GM23338 (cell line): ENCODE results near the gene MCM7. TPM values are rescaled to one million over a fixed set of nuclear protein-coding genes. Genes with fewer than 3 reads are reported as not detected.
A peak's percentile ranks its signal among the peaks of the same experiment; 100 is the strongest.
"Not testable (repeated sequence)": the region's sequence is repeated elsewhere in the genome, so short reads cannot be mapped to it uniquely, and the experiment has no call there.

ENCODE experiments used
- ATAC-seq: fragments of 200-7000 bp; cut with Tn5 transposase; 3 replicates; pipeline ENCODE4 v1.9.1; 2020
- DNase-seq: peaks from one replicate; pipeline ENCODE4 v3.0.0-alpha.2; 2015; ENCODE audit warnings: low spot score
- H2AFZ ChIP-seq: fragments of 200-600 bp; sonication (generic); 2 replicates; pipeline ENCODE4 v1.8.0; 2016; ENCODE audit warnings: antibody characterized with exemption, mild to moderate bottlenecking, moderate library complexity
- H3F3A ChIP-seq: fragments of 200-600 bp; sonication (generic); replicated peaks from 2 replicates; pipeline ENCODE4 v1.8.0; 2017; ENCODE audit warnings: antibody characterized with exemption, mixed run types, low read depth
- H3K27ac ChIP-seq: fragments of 200-600 bp; sonication (generic); 2 replicates; pipeline ENCODE4 v1.6.1; 2016; ENCODE audit warnings: low read depth
- H3K27me3 ChIP-seq: fragments of 200-600 bp; sonication (generic); 2 replicates; pipeline ENCODE4 v1.8.0; 2016; ENCODE audit warnings: mild to moderate bottlenecking, mixed run types, moderate library complexity; ENCODE audit not compliant: insufficient read depth
- H3K36me3 ChIP-seq: fragments of 200-600 bp; sonication (generic); 2 replicates; pipeline ENCODE4 v1.8.0; 2016; ENCODE audit warnings: mild to moderate bottlenecking; ENCODE audit not compliant: insufficient read depth
- H3K4me1 ChIP-seq: fragments of 200-600 bp; sonication (generic); 2 replicates; pipeline ENCODE4 v1.8.0; 2016; ENCODE audit warnings: mild to moderate bottlenecking, moderate library complexity; ENCODE audit not compliant: insufficient read depth
- H3K4me2 ChIP-seq: fragments of 200-600 bp; sonication (generic); 2 replicates; pipeline ENCODE4 v1.7.1; 2017; ENCODE audit warnings: mixed run types
- H3K4me3 ChIP-seq: fragments of 200-600 bp; sonication (generic); 2 replicates; pipeline ENCODE4 v1.6.1; 2016; ENCODE audit warnings: mixed run types
- H3K79me2 ChIP-seq: fragments of 200-600 bp; sonication (generic); replicated peaks from 2 replicates; pipeline ENCODE4 v1.8.0; 2017; ENCODE audit warnings: mild to moderate bottlenecking; ENCODE audit not compliant: insufficient read depth
- H3K9me2 ChIP-seq: fragments of 200-600 bp; sonication (generic); 2 replicates; pipeline ENCODE4 v1.8.0; 2017; ENCODE audit not compliant: insufficient read depth
- H4K20me1 ChIP-seq: fragments of 200-600 bp; sonication (generic); replicated peaks from 2 replicates; pipeline ENCODE4 v1.8.0; 2017; ENCODE audit warnings: mild to moderate bottlenecking; ENCODE audit not compliant: insufficient read depth
- H3K27ac Mint-ChIP-seq: 2 replicates; pipeline ENCODE4 v1.8.0; 2020; ENCODE audit warnings: inconsistent platforms, mild to moderate bottlenecking, moderate library complexity, mixed read lengths
- H3K27me3 Mint-ChIP-seq: 3 replicates; pipeline ENCODE4 v1.8.0; 2022; ENCODE audit warnings: low read depth, mild to moderate bottlenecking, moderate library complexity, mixed read lengths, inconsistent platforms; ENCODE audit not compliant: insufficient read depth, poor library complexity
- H3K36me3 Mint-ChIP-seq: 3 replicates; pipeline ENCODE4 v1.8.0; 2021; ENCODE audit warnings: low read depth, mild to moderate bottlenecking, inconsistent platforms, moderate library complexity, mixed read lengths
- H3K4me1 Mint-ChIP-seq: 3 replicates; pipeline ENCODE4 v1.8.0; 2020; ENCODE audit warnings: mild to moderate bottlenecking, inconsistent platforms, mixed read lengths
- H3K4me3 Mint-ChIP-seq: 3 replicates; pipeline ENCODE4 v1.8.0; 2021; ENCODE audit warnings: moderate library complexity, mild to moderate bottlenecking, inconsistent platforms, mixed read lengths
- H3K9me3 Mint-ChIP-seq: 3 replicates; pipeline ENCODE4 v1.8.0; 2020; ENCODE audit warnings: moderate library complexity, mild to moderate bottlenecking, inconsistent platforms, mixed read lengths
- ZNF462 ChIP-seq: fragments of 250-450 bp; sonication (Bioruptor Pico); IDR thresholded peaks from 2 replicates; pipeline ENCODE4 v1.5.0; 2020; ENCODE audit warnings: mild to moderate bottlenecking, moderate library complexity
- polyA plus RNA-seq: library from polyadenylated mRNA; unstranded; fragments of >200 nt; fragmentation: Nextera tagmentation; extraction: Ambion mirVana; gene quantifications from 2 replicates; pipeline ENCODE4 v1.2.1, GENCODE V29; 2016
- total RNA-seq: library from RNA; depleted of rRNA; stranded (reverse); fragments of >200 nt; shearing (Covaris generic); gene quantifications from 2 replicates; pipeline ENCODE4 v1.2.3, GENCODE V29; 2014
- TF ChIP-seq, protein P1 (sequence below), 2 experiments: fragments of 200-600 bp in 1 of 2; sonication (generic) in 1 of 2; conservative IDR thresholded peaks; 2 replicates each; pipeline versions ENCODE4 v1.5.1 to v1.6.1; 2016 to 2017; ENCODE audit warnings: antibody characterized with exemption in 2 of 2, low read depth in 2 of 2, mild to moderate bottlenecking in 2 of 2, moderate library complexity in 1 of 2

Gene MCM7
- total and polyA plus RNA-seq, 2 experiments from 2014 or later = 140 to 285 TPM

GRCh38 chr7:100130608-100131453 is 29.6 kb upstream of the MCM7 start:
- peak overlapping the region; percentile 64 for H3K4me2 ChIP-seq
- H4K20me1 ChIP-seq = no peaks in the 10 kb centered on the region
- H2AFZ ChIP-seq = peak overlapping the region; percentile 90
- DNase-seq = peak; percentile 97
- H3K27ac Mint-ChIP-seq = no peak overlapping the region
- peaks cover 4% of the 10 kb centered on the region; the same call in 1 of the 2 replicates for H3K4me1 ChIP-seq
- peaks cover 21% of the 10 kb centered on the region for H3K27me3 ChIP-seq
- no peaks in the 10 kb centered on the region for H3K9me2 ChIP-seq
- H3K27me3 Mint-ChIP-seq = peaks cover 23% of the 10 kb centered on the region
- H3K36me3 ChIP-seq = no peaks in the 10 kb centered on the region
- peak overlapping the region; percentile 30 for H3K4me3 ChIP-seq
- peak; percentile 44 for ATAC-seq
- peaks cover 11% of the 10 kb centered on the region for H3K4me1 Mint-ChIP-seq
- peaks cover 13% of the 10 kb centered on the region for H3F3A ChIP-seq
- H3K79me2 ChIP-seq = peaks cover 5% of the 10 kb centered on the region; the same call in 1 of the 2 replicates
- no peak overlapping the region for H3K27ac ChIP-seq
- TF ChIP-seq, protein P1, sequence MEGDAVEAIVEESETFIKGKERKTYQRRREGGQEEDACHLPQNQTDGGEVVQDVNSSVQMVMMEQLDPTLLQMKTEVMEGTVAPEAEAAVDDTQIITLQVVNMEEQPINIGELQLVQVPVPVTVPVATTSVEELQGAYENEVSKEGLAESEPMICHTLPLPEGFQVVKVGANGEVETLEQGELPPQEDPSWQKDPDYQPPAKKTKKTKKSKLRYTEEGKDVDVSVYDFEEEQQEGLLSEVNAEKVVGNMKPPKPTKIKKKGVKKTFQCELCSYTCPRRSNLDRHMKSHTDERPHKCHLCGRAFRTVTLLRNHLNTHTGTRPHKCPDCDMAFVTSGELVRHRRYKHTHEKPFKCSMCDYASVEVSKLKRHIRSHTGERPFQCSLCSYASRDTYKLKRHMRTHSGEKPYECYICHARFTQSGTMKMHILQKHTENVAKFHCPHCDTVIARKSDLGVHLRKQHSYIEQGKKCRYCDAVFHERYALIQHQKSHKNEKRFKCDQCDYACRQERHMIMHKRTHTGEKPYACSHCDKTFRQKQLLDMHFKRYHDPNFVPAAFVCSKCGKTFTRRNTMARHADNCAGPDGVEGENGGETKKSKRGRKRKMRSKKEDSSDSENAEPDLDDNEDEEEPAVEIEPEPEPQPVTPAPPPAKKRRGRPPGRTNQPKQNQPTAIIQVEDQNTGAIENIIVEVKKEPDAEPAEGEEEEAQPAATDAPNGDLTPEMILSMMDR (conservative IDR thresholded peaks at IDR 0.05; ENCODE audit: low read depth in 2 of 2) = peak; percentile 83 to 90
- TF ChIP-seq ZNF462 (CRISPR knock-in tag) = no peak
- H3K4me3 Mint-ChIP-seq = peak overlapping the region; percentile 43; the same call in 2 of the 3 replicates
- H3K36me3 Mint-ChIP-seq = no peaks in the 10 kb centered on the region
- no peaks in the 10 kb centered on the region for H3K9me3 Mint-ChIP-seq

- peaks cover 11% of the 10 kb centered on the region for H3K4me1 Mint-ChIP-seq
- H3K36me3 Mint-ChIP-seq, H3K4me1 ChIP-seq, H3K79me2 ChIP-seq, H3K27ac ChIP-seq, H3K9me2 ChIP-seq, DNase-seq, H3K9me3 Mint-ChIP-seq, H3K4me3 Mint-ChIP-seq, H4K20me1 ChIP-seq, H3K36me3 ChIP-seq, H3K27ac Mint-ChIP-seq, ATAC-seq: not testable (repeated sequence)
- Histone ChIP-seq H3K27me3 (peaks cover 21% of the 10 kb centered on the region), H3K4me3 (0 out of 2 replicates have a peak overlapping the region, but pooled peaks have one; percentile 30), H2AFZ (0 out of 2 replicates have a peak overlapping the region, but pooled peaks have one; percentile 63), H3K4me2 (peak overlapping the region; percentile 41; the same call in 1 of the 2 replicates), H3F3A (peaks cover 17% of the 10 kb centered on the region)
- peaks cover 23% of the 10 kb centered on the region for H3K27me3 Mint-ChIP-seq
These were observed 29.0 kb upstream of the MCM7 start for GRCh38 chr7:100130220-100130607.
